NCI-H446 (cell line): ENCODE measurements around the gene TOMM40.

Experiments
- DNase-seq, 2 experiments: peaks; one replicate each; lab custom pipeline; 2025; lab: John Stamatoyannopoulos, UW

Gene TOMM40

GRCh38 chr19:44927746-44928145 is 36.7 kb downstream of the TOMM40 start:
- DNase-seq: peak; percentile 39 to 79

- no peak for DNase-seq
Measured at GRCh38 chr19:44930088-44930487, 39.0 kb downstream of the TOMM40 start.

GRCh38 chr19:44931541-44931940 is 40.5 kb downstream of the TOMM40 start:
- no peak for DNase-seq

- DNase-seq: no peak
Measured at GRCh38 chr19:44939668-44940067, 48.6 kb downstream of the TOMM40 start.

- no peak for DNase-seq
Measured at GRCh38 chr19:44942067-44942571, 51.1 kb downstream of the TOMM40 start, which contains the start of gene APOC4. Gene APOC4 (plus strand): TSS chr19:44942237. CDS start chr19:44942278, 41 bp downstream.

GRCh38 chr19:44943801-44944249 is 52.8 kb downstream of the TOMM40 start:
- DNase-seq: no peak

- DNase-seq: no peak
Measured at GRCh38 chr19:44947041-44947581, 56.1 kb downstream of the TOMM40 start.

- DNase-seq: no peak
Measured at GRCh38 chr19:44948237-44948636, 57.2 kb downstream of the TOMM40 start.

GRCh38 chr19:44948763-44949374 is 57.8 kb downstream of the TOMM40 start:
- peak in 1 of 2 experiments; percentile 4 for DNase-seq

GRCh38 chr19:44949550-44949949 is 58.5 kb downstream of the TOMM40 start:
- DNase-seq: no peak

- peak; percentile 74 to 90 for DNase-seq
Measured at GRCh38 chr19:44951179-44952159, 60.4 kb downstream of the TOMM40 start.
